ENCODE results near the gene CYP17A1.

DNA sequence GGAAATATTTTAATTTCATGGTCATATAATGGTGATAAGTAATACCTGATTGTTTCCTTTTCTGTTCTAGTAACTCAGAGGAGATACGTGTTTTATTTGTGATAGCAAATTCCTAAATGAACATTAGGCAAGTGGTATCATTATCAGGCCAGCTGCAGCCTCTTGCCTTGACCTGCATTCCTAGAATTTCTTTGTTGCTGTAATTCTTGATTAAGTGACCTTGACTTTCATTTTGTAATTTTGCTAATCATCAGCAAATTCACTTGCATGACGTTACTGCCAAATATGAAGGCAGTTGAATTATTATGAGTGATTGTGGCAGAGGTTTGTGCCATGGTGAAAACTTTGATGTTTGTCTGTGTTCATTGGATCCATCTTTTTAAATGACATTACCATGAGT, 26.4 kb upstream of the CYP17A1 start:
- TF ChIP-seq EP300 (IDR thresholded peaks at IDR 0.05): no peak
- TF ChIP-seq, protein P1, sequence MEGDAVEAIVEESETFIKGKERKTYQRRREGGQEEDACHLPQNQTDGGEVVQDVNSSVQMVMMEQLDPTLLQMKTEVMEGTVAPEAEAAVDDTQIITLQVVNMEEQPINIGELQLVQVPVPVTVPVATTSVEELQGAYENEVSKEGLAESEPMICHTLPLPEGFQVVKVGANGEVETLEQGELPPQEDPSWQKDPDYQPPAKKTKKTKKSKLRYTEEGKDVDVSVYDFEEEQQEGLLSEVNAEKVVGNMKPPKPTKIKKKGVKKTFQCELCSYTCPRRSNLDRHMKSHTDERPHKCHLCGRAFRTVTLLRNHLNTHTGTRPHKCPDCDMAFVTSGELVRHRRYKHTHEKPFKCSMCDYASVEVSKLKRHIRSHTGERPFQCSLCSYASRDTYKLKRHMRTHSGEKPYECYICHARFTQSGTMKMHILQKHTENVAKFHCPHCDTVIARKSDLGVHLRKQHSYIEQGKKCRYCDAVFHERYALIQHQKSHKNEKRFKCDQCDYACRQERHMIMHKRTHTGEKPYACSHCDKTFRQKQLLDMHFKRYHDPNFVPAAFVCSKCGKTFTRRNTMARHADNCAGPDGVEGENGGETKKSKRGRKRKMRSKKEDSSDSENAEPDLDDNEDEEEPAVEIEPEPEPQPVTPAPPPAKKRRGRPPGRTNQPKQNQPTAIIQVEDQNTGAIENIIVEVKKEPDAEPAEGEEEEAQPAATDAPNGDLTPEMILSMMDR (IDR thresholded peaks at IDR 0.05): no peak

Data from suprapubic skin (tissue), 3 donors.